OCI-LY3 (cell line): ENCODE measurements around the gene SIN3A.

Experiments used
- CTCF ChIP-seq: fragments of 200-600, 300-600 bp; sonication (generic); IDR thresholded peaks from 2 replicates; pipeline ENCODE4 v1.5.1; 2014; ENCODE audit warnings: antibody characterized with exemption, low read length, low read depth
- EZH2phosphoT487 ChIP-seq: fragments of 200-600 bp; shearing (Covaris generic); IDR thresholded peaks from 2 replicates; pipeline ENCODE4 v1.6.1; 2018; ENCODE audit warnings: antibody characterized with exemption, mixed run types, low read depth

GRCh38 chr15:75397494-75397893, 54.0 kb downstream of the SIN3A start:
- no peak for TF ChIP-seq EZH2phosphoT487
- TF ChIP-seq CTCF: no peak
